Measurements from ENCODE around the gene GABRR2.

DNA sequence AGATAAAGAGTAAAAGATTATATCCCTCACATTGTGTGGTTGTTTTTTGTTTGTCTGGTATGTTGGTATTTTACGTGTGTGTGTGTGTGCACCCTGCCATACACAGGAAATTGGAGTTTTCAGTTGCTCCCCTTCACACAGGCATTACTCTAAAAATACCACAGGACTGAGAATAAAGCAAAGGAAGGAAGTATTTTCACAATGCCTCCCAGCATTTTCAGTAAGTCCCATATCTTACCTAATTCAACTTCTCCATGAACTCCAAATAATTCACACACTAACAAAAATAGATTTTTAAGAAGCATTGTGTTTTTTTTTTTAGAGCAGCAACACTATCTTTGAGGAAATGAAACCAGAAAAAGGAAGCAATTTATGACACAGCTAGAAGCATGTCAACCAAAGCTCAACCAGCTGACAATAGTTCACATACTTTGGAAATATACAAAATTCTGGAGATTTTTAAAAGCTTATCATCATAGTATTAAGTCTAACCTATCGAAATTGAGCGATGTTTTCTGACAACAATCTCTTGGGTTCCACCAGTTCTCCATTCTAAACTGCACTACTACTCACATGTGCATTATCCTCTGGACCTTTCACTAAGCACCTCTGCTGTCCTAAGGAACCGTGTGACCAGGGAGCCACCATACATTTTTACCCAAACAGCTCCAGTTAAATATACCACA, 35.3 kb upstream of the GABRR2 start:
- TF ChIP-seq, protein P1, sequence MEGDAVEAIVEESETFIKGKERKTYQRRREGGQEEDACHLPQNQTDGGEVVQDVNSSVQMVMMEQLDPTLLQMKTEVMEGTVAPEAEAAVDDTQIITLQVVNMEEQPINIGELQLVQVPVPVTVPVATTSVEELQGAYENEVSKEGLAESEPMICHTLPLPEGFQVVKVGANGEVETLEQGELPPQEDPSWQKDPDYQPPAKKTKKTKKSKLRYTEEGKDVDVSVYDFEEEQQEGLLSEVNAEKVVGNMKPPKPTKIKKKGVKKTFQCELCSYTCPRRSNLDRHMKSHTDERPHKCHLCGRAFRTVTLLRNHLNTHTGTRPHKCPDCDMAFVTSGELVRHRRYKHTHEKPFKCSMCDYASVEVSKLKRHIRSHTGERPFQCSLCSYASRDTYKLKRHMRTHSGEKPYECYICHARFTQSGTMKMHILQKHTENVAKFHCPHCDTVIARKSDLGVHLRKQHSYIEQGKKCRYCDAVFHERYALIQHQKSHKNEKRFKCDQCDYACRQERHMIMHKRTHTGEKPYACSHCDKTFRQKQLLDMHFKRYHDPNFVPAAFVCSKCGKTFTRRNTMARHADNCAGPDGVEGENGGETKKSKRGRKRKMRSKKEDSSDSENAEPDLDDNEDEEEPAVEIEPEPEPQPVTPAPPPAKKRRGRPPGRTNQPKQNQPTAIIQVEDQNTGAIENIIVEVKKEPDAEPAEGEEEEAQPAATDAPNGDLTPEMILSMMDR (IDR thresholded peaks at IDR 0.05; ENCODE audit: poor library complexity, severe bottlenecking) = no peak
- no peak for TF ChIP-seq EZH2 (IDR thresholded peaks at IDR 0.05; ENCODE audit: borderline replicate concordance, insufficient read depth, low read length, poor library complexity, severe bottlenecking)
- no peak for TF ChIP-seq POLR2AphosphoS5 (IDR thresholded peaks at IDR 0.05)
- no peak for TF ChIP-seq RAD21 (conservative IDR thresholded peaks at IDR 0.05)
- TF ChIP-seq TAF1 (IDR thresholded peaks at IDR 0.05; ENCODE audit: low read depth) = no peak
- no peak for TF ChIP-seq EP300 (conservative IDR thresholded peaks at IDR 0.05; ENCODE audit: poor library complexity, severe bottlenecking)
- no peak for TF ChIP-seq MXI1 (conservative IDR thresholded peaks at IDR 0.05; ENCODE audit: poor library complexity, severe bottlenecking)
- no peak for TF ChIP-seq REST (IDR thresholded peaks at IDR 0.05; ENCODE audit: borderline replicate concordance)
